AG04449 (cell line): Measurements from ENCODE around the gene PIEZO2.

Experiments used
- CTCF ChIA-PET: fragments of 350-600 bp; formaldehyde crosslinking; extraction: SDS; loops from one replicate; lab custom pipeline; 2021; ENCODE audit warnings: antibody characterized with exemption; lab: Yijun Ruan, JAX
- POLR2A ChIA-PET: fragments of 400-600, 350-600 bp; formaldehyde crosslinking; extraction: SDS; loops from one replicate; lab custom pipeline; 2020; ENCODE audit warnings: antibody characterized with exemption, inconsistent platforms; lab: Yijun Ruan, JAX
- DNase-seq: peaks from one replicate; pipeline ENCODE4 v3.0.0-alpha.2; 2010; ENCODE audit warnings: low read depth, low spot score
- H3K4me3 ChIP-seq: 2 replicates; pipeline ENCODE4 v1.5.1; 2011; ENCODE audit warnings: low read depth, mild to moderate bottlenecking, control low read depth, low read length
- CTCF ChIP-seq: IDR thresholded peaks from one replicate; pipeline ENCODE4 v1.5.1; 2011; ENCODE audit warnings: mild to moderate bottlenecking, moderate library complexity, low read length, control low read depth, inconsistent platforms; ENCODE audit not compliant: insufficient read depth; ENCODE audit errors: missing control alignments

PIEZO2 gene

GRCh38 chr18:10896851-10897250 lies 252.5 kb downstream of the PIEZO2 start:
- H3K4me3 ChIP-seq, result no peak overlapping the region
- no peak for DNase-seq
- ChIA-PET CTCF (no interaction called here), POLR2A (no interaction called here)
- no peak for TF ChIP-seq CTCF

GRCh38 chr18:10895976-10896375 lies 253.4 kb downstream of the PIEZO2 start:
- CTCF ChIA-PET, result no interaction called here
- no peak for DNase-seq
- TF ChIP-seq CTCF, result no peak
- H3K4me3 ChIP-seq, result no peak overlapping the region
- POLR2A ChIA-PET, result no interaction called here

- DNase-seq, result no peak
- ChIA-PET POLR2A (no interaction called here), CTCF (no interaction called here)
- TF ChIP-seq CTCF, result no peak
- no peak overlapping the region for H3K4me3 ChIP-seq
Measured at GRCh38 chr18:10894501-10894900, 254.9 kb downstream of the PIEZO2 start.

- DNase-seq, result no peak
- no peak for TF ChIP-seq CTCF
- no peak overlapping the region for H3K4me3 ChIP-seq
- POLR2A ChIA-PET, result no interaction called here
- CTCF ChIA-PET, result no interaction called here
Measured at GRCh38 chr18:10893761-10894160, 255.6 kb downstream of the PIEZO2 start.

- TF ChIP-seq CTCF, result no peak
- no peak overlapping the region for H3K4me3 ChIP-seq
- no peak for DNase-seq
- CTCF ChIA-PET, result no interaction called here
- POLR2A ChIA-PET, result no interaction called here
Measured at GRCh38 chr18:10893196-10893595, 256.2 kb downstream of the PIEZO2 start.

GRCh38 chr18:10892786-10893185 lies 256.6 kb downstream of the PIEZO2 start:
- TF ChIP-seq CTCF, result no peak
- ChIA-PET CTCF (no interaction called here), POLR2A (no interaction called here)
- DNase-seq, result no peak
- H3K4me3 ChIP-seq, result no peak overlapping the region

- H3K4me3 ChIP-seq, result no peak overlapping the region
- POLR2A ChIA-PET, result no interaction called here
- CTCF ChIA-PET, result no interaction called here
- no peak for DNase-seq
- no peak for TF ChIP-seq CTCF
Measured at GRCh38 chr18:10890022-10890421, 259.3 kb downstream of the PIEZO2 start.
